Upper lobe of left lung (tissue), 6 donors: ENCODE results near the gene USP54. TPM values are rescaled to one million over a fixed set of nuclear protein-coding genes. Genes with fewer than 3 reads are reported as not detected.

Experiments used
- ATAC-seq, 2 donors: fragments of 200-7000 bp; cut with Tn5 transposase; one replicate each; pipeline ENCODE4 v1.9.1; 2022; ENCODE audit warnings: mild to moderate bottlenecking in 2 of 2, moderate library complexity in 2 of 2; ENCODE audit not compliant: low FRiP score in 2 of 2
- DNase-seq, 2 donors: peaks; one replicate each; pipeline ENCODE4 v3.0.0-alpha.2; 2019 to 2020
- H3K27ac ChIP-seq, 4 donors: fragments of 200-600 bp; sonication (generic); one replicate each; pipeline ENCODE4 v1.5.1; 2016 to 2019
- H3K27me3 ChIP-seq, 4 donors: fragments of 200-600 bp; sonication (generic); one replicate each; pipeline ENCODE4 v1.5.1; 2017 to 2019
- H3K36me3 ChIP-seq, 4 donors: fragments of 200-600 bp; sonication (generic); one replicate each; pipeline ENCODE4 v1.5.1; 2016 to 2019
- H3K4me1 ChIP-seq, 4 donors: fragments of 200-600 bp; sonication (generic); one replicate each; pipeline ENCODE4 v1.5.1; 2018 to 2019
- H3K4me3 ChIP-seq, 4 donors: fragments of 200-600 bp; sonication (generic); one replicate each; pipeline ENCODE4 v1.5.1; 2017 to 2019; ENCODE audit warnings: mild to moderate bottlenecking in 2 of 4, moderate library complexity in 1 of 4
- H3K9me3 ChIP-seq, 4 donors: fragments of 200-600 bp; sonication (generic); one replicate each; pipeline ENCODE4 v1.5.1; 2018 to 2019
- EP300 ChIP-seq, 4 donors: sonication (generic); formaldehyde crosslinking; IDR thresholded peaks; one replicate each; pipeline ENCODE4 v1.5.1; 2017; ENCODE audit warnings: antibody characterized with exemption in 4 of 4, control low read depth in 2 of 4
- POLR2A ChIP-seq, 4 donors: fragments of 450-650 bp; IDR thresholded peaks; one replicate each; pipeline ENCODE4 v1.5.1; 2016 to 2017; ENCODE audit warnings: antibody characterized with exemption in 4 of 4, mild to moderate bottlenecking in 2 of 4
- POLR2AphosphoS5 ChIP-seq, 2 donors: sonication (generic); formaldehyde crosslinking; IDR thresholded peaks; one replicate each; pipeline ENCODE4 v1.5.1; 2017; ENCODE audit warnings: antibody characterized with exemption in 2 of 2
- WGBS, 2 donors: methylation state at CpG; one replicate each; pipeline ENCODE4 v1.1.5; 2017 to 2018; 5-methylcytosine and 5-hydroxymethylcytosine counted together
- total RNA-seq, 6 donors: library from RNA; depleted of rRNA in 4 of 6; stranded (reverse); fragments of >200 nt in 4 of 6; gene quantifications; one replicate each; pipeline versions ENCODE4 v1.1.0 to v1.2.1, GENCODE V29; 2016 to 2021
- TF ChIP-seq, protein P1 (sequence below), 6 experiments: fragments of 450-650 bp in 4 of 6; fragments of 200-600 bp in 2 of 6; sonication (generic) in 2 of 6; IDR thresholded peaks; one replicate each; pipeline ENCODE4 v1.5.1; 2016 to 2019; ENCODE audit warnings: antibody characterized with exemption in 6 of 6
- donor health status: DM: no; HTN: no; CAD: no; lungs with moderate emphysema.
- donor health status: DM: no; HTN: yes; CAD: no; lungs with severe emphysema.

Gene USP54
- total RNA-seq, 6 donors from 2014 or later: 67.9 to 188 (median 120) TPM

DNA sequence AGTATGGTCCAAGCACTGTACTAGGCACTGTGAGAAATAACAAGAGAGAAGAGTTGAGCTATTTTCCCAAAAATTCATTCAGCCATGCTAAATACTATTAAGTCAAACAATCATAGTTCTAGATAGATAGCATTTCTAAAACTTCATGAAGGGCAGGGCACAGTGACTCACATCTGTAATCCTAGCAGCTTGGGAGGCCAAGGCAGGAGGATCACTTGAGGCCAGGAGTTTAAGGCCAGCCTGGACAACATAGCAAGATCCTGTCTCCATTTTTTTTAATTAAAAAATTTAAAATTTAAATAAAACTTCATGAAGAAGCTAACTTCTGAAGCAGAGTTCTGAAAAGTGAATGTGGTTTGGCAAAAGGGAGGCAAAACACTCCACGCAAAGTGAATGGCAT, 29.9 kb downstream of the USP54 start:
- 92 to 100% methylated on average over 1 of the region's 1 CpG for WGBS, 2 donors
- Histone ChIP-seq H3K9me3 (no peaks in the 10 kb centered on the region), H3K36me3 (peaks cover 0 to 3% (median 0%) of the 10 kb centered on the region in 4 donors), H3K27me3 (no peaks in the 10 kb centered on the region), H3K4me3 (no peak overlapping the region), H3K27ac (no peak overlapping the region), H3K4me1 (peaks cover 0 to 3% (median 2%) of the 10 kb centered on the region in 4 donors)
- TF ChIP-seq POLR2AphosphoS5 (IDR thresholded peaks at IDR 0.05) (no peak), EP300 (IDR thresholded peaks at IDR 0.05) (no peak), POLR2A (IDR thresholded peaks at IDR 0.05) (no peak)
- TF ChIP-seq, protein P1, sequence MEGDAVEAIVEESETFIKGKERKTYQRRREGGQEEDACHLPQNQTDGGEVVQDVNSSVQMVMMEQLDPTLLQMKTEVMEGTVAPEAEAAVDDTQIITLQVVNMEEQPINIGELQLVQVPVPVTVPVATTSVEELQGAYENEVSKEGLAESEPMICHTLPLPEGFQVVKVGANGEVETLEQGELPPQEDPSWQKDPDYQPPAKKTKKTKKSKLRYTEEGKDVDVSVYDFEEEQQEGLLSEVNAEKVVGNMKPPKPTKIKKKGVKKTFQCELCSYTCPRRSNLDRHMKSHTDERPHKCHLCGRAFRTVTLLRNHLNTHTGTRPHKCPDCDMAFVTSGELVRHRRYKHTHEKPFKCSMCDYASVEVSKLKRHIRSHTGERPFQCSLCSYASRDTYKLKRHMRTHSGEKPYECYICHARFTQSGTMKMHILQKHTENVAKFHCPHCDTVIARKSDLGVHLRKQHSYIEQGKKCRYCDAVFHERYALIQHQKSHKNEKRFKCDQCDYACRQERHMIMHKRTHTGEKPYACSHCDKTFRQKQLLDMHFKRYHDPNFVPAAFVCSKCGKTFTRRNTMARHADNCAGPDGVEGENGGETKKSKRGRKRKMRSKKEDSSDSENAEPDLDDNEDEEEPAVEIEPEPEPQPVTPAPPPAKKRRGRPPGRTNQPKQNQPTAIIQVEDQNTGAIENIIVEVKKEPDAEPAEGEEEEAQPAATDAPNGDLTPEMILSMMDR (IDR thresholded peaks at IDR 0.05): no peak
- DNase-seq (no peak), ATAC-seq (no peak)

DNA sequence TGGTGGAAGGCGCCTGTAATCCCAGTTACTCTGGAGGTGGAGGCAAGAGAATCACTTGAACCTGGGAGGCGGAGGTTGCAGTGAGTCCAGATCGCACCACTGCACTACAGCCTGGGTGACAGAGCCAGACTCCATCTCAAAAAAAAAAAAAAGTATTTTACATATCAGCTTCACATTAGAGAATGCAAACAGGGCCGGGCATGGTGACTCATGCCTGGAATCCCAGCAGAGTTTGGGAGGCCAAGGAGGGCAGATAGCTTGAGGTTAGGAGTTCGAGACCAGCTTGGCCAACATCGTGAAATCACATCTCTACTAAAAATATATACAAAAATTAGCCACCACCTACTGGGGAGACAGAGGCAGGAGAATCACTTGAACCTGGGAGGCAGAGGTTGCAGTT, 31.6 kb downstream of the USP54 start:
- TF ChIP-seq, protein P1 (IDR thresholded peaks at IDR 0.05): no peak
- TF ChIP-seq EP300 (IDR thresholded peaks at IDR 0.05) (no peak), POLR2A (IDR thresholded peaks at IDR 0.05) (no peak), POLR2AphosphoS5 (IDR thresholded peaks at IDR 0.05) (no peak)
- Histone ChIP-seq H3K36me3 (peaks cover 0 to 3% (median 0%) of the 10 kb centered on the region in 4 donors), H3K4me3 (no peak overlapping the region), H3K27ac (no peak overlapping the region), H3K4me1 (peaks cover 2 to 13% (median 6%) of the 10 kb centered on the region in 4 donors), H3K27me3 (no peaks in the 10 kb centered on the region), H3K9me3 (no peaks in the 10 kb centered on the region)
- DNase-seq (no peak), ATAC-seq (no peak)
- WGBS, 2 donors: 92 to 93% methylated on average over 6 of the region's 6 CpGs

DNA sequence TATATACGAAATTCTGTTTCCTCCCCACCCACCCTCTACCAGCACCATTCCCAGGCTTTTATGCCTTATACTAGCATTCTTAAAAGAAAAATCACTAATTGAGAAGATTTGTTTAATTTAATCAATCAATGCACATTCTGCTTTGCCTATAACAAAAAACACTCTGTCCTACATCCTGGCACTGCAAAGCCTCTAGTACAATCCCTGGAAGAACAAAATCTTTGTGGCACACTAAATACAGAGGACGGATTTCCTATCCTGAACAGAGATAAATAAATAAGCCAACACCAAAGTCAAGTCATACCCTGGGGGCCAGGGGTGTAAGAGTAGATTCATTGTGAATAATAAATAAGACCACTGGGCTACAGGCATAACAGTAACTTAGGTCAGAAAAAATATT, 34.3 kb downstream of the USP54 start:
- ATAC-seq (no peak), DNase-seq (no peak)
- Histone ChIP-seq H3K9me3 (no peaks in the 10 kb centered on the region), H3K36me3 (peaks cover 0 to 3% (median 0%) of the 10 kb centered on the region in 4 donors), H3K4me3 (no peak overlapping the region), H3K27me3 (no peaks in the 10 kb centered on the region), H3K4me1 (peaks cover 10 to 17% (median 14%) of the 10 kb centered on the region in 4 donors), H3K27ac (peak overlapping the region in 1 of 4 donors; percentile 54)
- 72 to 73% methylated on average over 2 of the region's 2 CpGs for WGBS, 2 donors
- no peak for TF ChIP-seq POLR2A (IDR thresholded peaks at IDR 0.05)
- TF ChIP-seq, protein P1 (IDR thresholded peaks at IDR 0.05): no peak
- TF ChIP-seq EP300 (IDR thresholded peaks at IDR 0.05): no peak
- TF ChIP-seq POLR2AphosphoS5 (IDR thresholded peaks at IDR 0.05): no peak

DNA sequence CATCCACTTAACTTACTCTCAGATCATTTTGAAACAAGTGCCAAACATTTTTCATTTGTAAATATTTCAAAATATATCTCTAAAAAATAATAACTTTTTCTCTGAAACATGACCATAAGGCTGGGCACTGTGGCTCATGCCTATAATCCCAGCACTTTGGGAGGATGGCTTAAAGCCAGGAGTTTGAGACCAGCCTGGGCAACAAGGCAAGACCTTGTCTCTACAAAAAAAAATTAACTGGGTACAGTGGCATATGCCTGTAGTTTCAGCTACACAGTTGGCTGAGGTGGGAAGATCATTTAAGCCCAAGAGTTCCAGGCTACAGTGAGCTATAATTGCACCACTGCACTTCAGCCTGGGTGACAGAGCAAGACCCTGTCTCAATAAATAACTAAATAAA, 36.4 kb downstream of the USP54 start:
- DNase-seq: no peak
- H3K4me1 ChIP-seq: peaks cover 10 to 17% (median 14%) of the 10 kb centered on the region in 4 donors

DNA sequence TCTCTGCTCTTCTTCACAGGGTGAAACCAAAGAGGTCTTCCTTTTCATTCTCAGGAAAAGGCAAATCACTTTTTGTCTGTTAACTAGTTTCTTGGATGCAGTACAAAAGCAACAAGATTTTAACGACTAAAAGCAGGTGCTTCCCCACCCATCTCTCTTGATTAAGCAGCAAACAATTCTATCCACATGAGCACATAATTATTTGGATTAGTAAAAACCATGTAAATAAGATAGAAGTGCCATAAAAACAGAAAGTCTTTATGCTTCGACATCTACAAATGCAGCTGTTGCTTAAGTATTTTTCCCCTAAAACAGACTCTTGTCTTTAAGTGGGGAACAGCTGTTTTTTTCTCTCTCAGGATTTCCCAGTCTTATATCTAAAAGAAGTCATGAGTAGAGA, 37.4 kb downstream of the USP54 start:
- no peak overlapping the region for H3K4me3 ChIP-seq
- H3K9me3 ChIP-seq: no peaks in the 10 kb centered on the region
- peaks cover 0 to 3% (median 0%) of the 10 kb centered on the region in 4 donors for H3K36me3 ChIP-seq
- H3K27ac ChIP-seq: no peak overlapping the region
- 46 to 51% methylated on average over 2 of the region's 2 CpGs for WGBS, 2 donors
- peaks cover 10 to 17% (median 14%) of the 10 kb centered on the region in 4 donors for H3K4me1 ChIP-seq
- H3K27me3 ChIP-seq: no peaks in the 10 kb centered on the region
- no peak for ATAC-seq
- TF ChIP-seq EP300 (IDR thresholded peaks at IDR 0.05): no peak
- TF ChIP-seq POLR2A (IDR thresholded peaks at IDR 0.05): no peak
- TF ChIP-seq POLR2AphosphoS5 (IDR thresholded peaks at IDR 0.05): no peak
- TF ChIP-seq, protein P1 (IDR thresholded peaks at IDR 0.05): no peak
- DNase-seq: no peak

More for the DNA sequence above, 36.4 kb downstream of the USP54 start:
- Histone ChIP-seq H3K27me3 (no peaks in the 10 kb centered on the region), H3K36me3 (peaks cover 0 to 3% (median 0%) of the 10 kb centered on the region in 4 donors), H3K27ac (no peak overlapping the region), H3K9me3 (no peaks in the 10 kb centered on the region), H3K4me3 (no peak overlapping the region)
- TF ChIP-seq, protein P1 (IDR thresholded peaks at IDR 0.05): no peak
- no peak for TF ChIP-seq POLR2AphosphoS5 (IDR thresholded peaks at IDR 0.05)
- no peak for TF ChIP-seq POLR2A (IDR thresholded peaks at IDR 0.05)
- no peak for ATAC-seq
